HepG2 (cell line): ENCODE measurements around the gene NFATC3. TPM values are rescaled to one million over a fixed set of nuclear protein-coding genes. Genes with fewer than 3 reads are reported as not detected.
A peak's percentile ranks its signal among the peaks of the same experiment; 100 is the strongest.

Experiments used
- ATF7 ChIP-seq, 2 experiments: fragments of 450-650 bp in 1 of 2; sonication (generic) in 1 of 2; formaldehyde crosslinking in 1 of 2; IDR thresholded peaks; 2 replicates each; pipeline versions ENCODE4 v1.4.0 to v1.6.1; 2016 to 2020; ENCODE audit warnings: antibody characterized with exemption in 1 of 2, mild to moderate bottlenecking in 1 of 2, missing genetic modification reagents in 1 of 2
- EEA1 ChIP-seq: sonication (generic); formaldehyde crosslinking; IDR thresholded peaks from 2 replicates; pipeline ENCODE4 v1.5.1; 2020; ENCODE audit warnings: mild to moderate bottlenecking, missing genetic modification reagents, borderline replicate concordance
- ELK4 ChIP-seq: sonication (generic); formaldehyde crosslinking; IDR thresholded peaks from 2 replicates; pipeline ENCODE4 v1.9.0; 2021; ENCODE audit warnings: missing genetic modification reagents, borderline replicate concordance
- FLYWCH1 ChIP-seq: sonication (generic); formaldehyde crosslinking; IDR thresholded peaks from 2 replicates; pipeline ENCODE4 v1.8.1; 2023; ENCODE audit warnings: mild to moderate bottlenecking, missing genetic modification reagents
- GMEB1 ChIP-seq: sonication (generic); formaldehyde crosslinking; IDR thresholded peaks from 2 replicates; pipeline ENCODE4 v1.5.1; 2020; ENCODE audit warnings: missing genetic modification reagents, mild to moderate bottlenecking, borderline replicate concordance
- HBP1 ChIP-seq: IDR thresholded peaks from 2 replicates; pipeline ENCODE4 v1.6.1; 2016; ENCODE audit warnings: low read depth, control low read depth
- RELA ChIP-seq: sonication (generic); formaldehyde crosslinking; IDR thresholded peaks from 2 replicates; pipeline ENCODE4 v1.4.0; 2020; ENCODE audit warnings: missing genetic modification reagents
- RFXANK ChIP-seq: IDR thresholded peaks from 2 replicates; pipeline ENCODE4 v1.6.1; 2016
- RFXAP ChIP-seq: sonication (generic); formaldehyde crosslinking; IDR thresholded peaks from 2 replicates; pipeline ENCODE4 v1.4.0; 2020; ENCODE audit warnings: missing genetic modification reagents, borderline replicate concordance
- SIX1 ChIP-seq: sonication (generic); formaldehyde crosslinking; IDR thresholded peaks from 2 replicates; pipeline ENCODE4 v1.4.0; 2020; ENCODE audit warnings: missing genetic modification reagents, borderline replicate concordance
- SUZ12 ChIP-seq: fragments of 150-350 bp; IDR thresholded peaks from 2 replicates; pipeline ENCODE4 v1.6.1; 2014; ENCODE audit warnings: low read depth, low read length
- TEAD2 ChIP-seq: sonication (generic); formaldehyde crosslinking; IDR thresholded peaks from 2 replicates; pipeline ENCODE4 v1.9.0; 2021; ENCODE audit warnings: missing genetic modification reagents
- ZNF253 ChIP-seq: sonication (generic); formaldehyde crosslinking; IDR thresholded peaks from 2 replicates; pipeline ENCODE4 v1.8.0; 2022; ENCODE audit warnings: mild to moderate bottlenecking, missing genetic modification reagents, borderline replicate concordance
- ZNF33B ChIP-seq: sonication (generic); formaldehyde crosslinking; IDR thresholded peaks from 2 replicates; pipeline ENCODE4 v1.5.1; 2020; ENCODE audit warnings: mild to moderate bottlenecking, missing genetic modification reagents
- ZNF510 ChIP-seq: sonication (generic); formaldehyde crosslinking; IDR thresholded peaks from 2 replicates; pipeline ENCODE4 v1.4.0; 2020; ENCODE audit warnings: low read depth, mild to moderate bottlenecking, missing genetic modification reagents
- ZNF646 ChIP-seq: sonication (generic); formaldehyde crosslinking; IDR thresholded peaks from 2 replicates; pipeline ENCODE4 v1.9.0; 2021; ENCODE audit warnings: mild to moderate bottlenecking, missing genetic modification reagents
- polyA plus RNA-seq, 8 experiments: library from polyadenylated mRNA; depleted of rRNA in 3 of 8; stranded (reverse) in 7 of 8; unstranded in 1 of 8; fragments of >200 nt; fragmentation: Illumina TruSeq in 4 of 8; extraction: Trizol in 4 of 8; gene quantifications; 2 replicates each; pipeline versions ENCODE4 v1.2.1 to v1.2.3, GENCODE V29; 2011 to 2016; ENCODE audit warnings: low read depth in 4 of 8, missing spikeins in 1 of 8, mixed read lengths in 1 of 8; ENCODE audit not compliant: insufficient read depth in 1 of 8
- total RNA-seq, 5 experiments: library from RNA; depleted of rRNA; stranded (reverse); fragments of >200 nt; fragmentation: Illumina TruSeq; extraction: Trizol; gene quantifications; 2 replicates each; pipeline ENCODE4 v1.2.3, GENCODE V29; 2016; ENCODE audit warnings: low read depth in 1 of 5

Gene NFATC3
- total and polyA plus RNA-seq, 2 of the 13 experiments (the other 11 are each of a cell fraction or from before 2014, with no cell fraction given) = 52.6 to 62.7 TPM

- TF ChIP-seq FLYWCH1 (CRISPR knock-in tag) = 0 out of 2 replicates have a peak, but pooled peaks have one; percentile 75
- TF ChIP-seq EEA1 = 0 out of 2 replicates have a peak, but pooled peaks have one; percentile 52
- no peak for TF ChIP-seq ZNF510 (CRISPR knock-in tag)
- TF ChIP-seq RELA = no peak
- peak; percentile 79; the same call in 1 of the 2 replicates for TF ChIP-seq ZNF646
- no peak for TF ChIP-seq GMEB1 (CRISPR knock-in tag)
- no peak for TF ChIP-seq ZNF253 (CRISPR knock-in tag)
- no peak for TF ChIP-seq ZNF33B
- no peak for TF ChIP-seq HBP1 (CRISPR knock-in tag)
- no peak for TF ChIP-seq SIX1 (CRISPR knock-in tag)
- no peak for TF ChIP-seq SUZ12
- no peak for TF ChIP-seq RFXANK
- TF ChIP-seq RFXAP = 0 out of 2 replicates have a peak, but pooled peaks have one; percentile 37
- TF ChIP-seq TEAD2 (CRISPR knock-in tag) = no peak
- TF ChIP-seq ATF7 (IDR thresholded peaks at IDR 0.05) = no peak
- TF ChIP-seq ATF7 (CRISPR knock-in tag; IDR thresholded peaks at IDR 0.05) = no peak
- no peak for TF ChIP-seq ELK4 (CRISPR knock-in tag)
Observed at GRCh38 chr16:68085259-68086071, at the start of gene NFATC3 (continued).
